Stimulated activated CD4-positive, alpha-beta T cell treated with anti-CD3 and anti-CD28 coated beads, Interleukin-1b, Interleukin-23, amount 100 ng/mL, for 24 hours (primary cell): ENCODE results near the gene KLC1.

Source experiments
- DNase-seq, 4 experiments: peaks; one replicate each; pipeline ENCODE4 v3.0.0-alpha.2; 2020; ENCODE audit warnings: low read depth in 4 of 4, low spot score in 1 of 4

KLC1 gene

GRCh38 chr14:103748534-103748857 is 119.5 kb downstream of the KLC1 start:
- DNase-seq, result peak in 3 of 4 experiments; percentile 22 to 28 (median 28)

DNA sequence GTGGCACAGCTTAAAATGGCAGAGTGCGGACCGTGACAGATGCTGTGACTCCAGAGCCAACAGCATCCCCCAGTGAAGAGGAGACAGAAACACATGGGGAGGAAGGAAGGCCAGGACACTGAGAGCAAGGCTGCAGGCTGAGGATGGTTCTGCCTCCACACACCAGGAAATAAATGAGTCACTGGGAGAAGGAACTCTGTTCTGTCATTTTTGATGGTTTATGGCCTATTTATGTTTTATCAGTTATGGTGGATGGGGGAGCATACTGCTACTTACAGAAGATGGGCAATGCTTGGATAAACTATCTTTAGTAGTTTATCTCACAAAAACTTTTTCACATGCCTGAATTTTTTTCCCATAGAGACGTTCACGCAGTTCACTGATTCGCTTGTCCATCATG is 120.4 kb downstream of the KLC1 start:
- DNase-seq, result no peak

- DNase-seq, result no peak
Measured at GRCh38 chr14:103749860-103750259, 120.8 kb downstream of the KLC1 start.
